GM18526 (cell line): Measurements from ENCODE around the gene ZSWIM9.
A peak's percentile ranks its signal among the peaks of the same experiment; 100 is the strongest.

Experiments
- POLR2A ChIP-seq: IDR thresholded peaks from 3 replicates; pipeline ENCODE4 v1.6.1; 2011; ENCODE audit not compliant: insufficient read length; ENCODE audit errors: extremely low read depth

The ZSWIM9 gene

GRCh38 chr19:48169939-48170803 is at the start of gene ZSWIM9, which contains the start of gene LIG1:
Gene ZSWIM9, plus strand, starts transcription at chr19:48170680. Its CDS starts 1,123 bp downstream, at chr19:48171803.
Gene LIG1, minus strand, starts transcription at chr19:48170344. Its CDS starts 4,778 bp downstream, at chr19:48165566.
- TF ChIP-seq POLR2A, result peak; percentile 47

- TF ChIP-seq POLR2A, result no peak
Measured at GRCh38 chr19:48121066-48121465, 49.4 kb upstream of the ZSWIM9 start.

GRCh38 chr19:48121909-48122371 is 48.5 kb upstream of the ZSWIM9 start:
- TF ChIP-seq POLR2A, result no peak

GRCh38 chr19:48122421-48122820 is 48.1 kb upstream of the ZSWIM9 start:
- TF ChIP-seq POLR2A, result no peak

- no peak for TF ChIP-seq POLR2A
Measured at GRCh38 chr19:48123907-48124651, 46.4 kb upstream of the ZSWIM9 start.

GRCh38 chr19:48127561-48127960 is 42.9 kb upstream of the ZSWIM9 start:
- TF ChIP-seq POLR2A, result no peak

- TF ChIP-seq POLR2A, result no peak
Measured at GRCh38 chr19:48133094-48133493, 37.4 kb upstream of the ZSWIM9 start.

- TF ChIP-seq POLR2A, result no peak
Measured at GRCh38 chr19:48135411-48135810, 35.1 kb upstream of the ZSWIM9 start.

- TF ChIP-seq POLR2A, result no peak
Measured at GRCh38 chr19:48136547-48136946, 33.9 kb upstream of the ZSWIM9 start.

- no peak for TF ChIP-seq POLR2A
Measured at GRCh38 chr19:48137411-48137810, 33.1 kb upstream of the ZSWIM9 start.

GRCh38 chr19:48139053-48139452 is 31.4 kb upstream of the ZSWIM9 start:
- TF ChIP-seq POLR2A, result no peak

GRCh38 chr19:48147597-48148175 is 22.8 kb upstream of the ZSWIM9 start:
- TF ChIP-seq POLR2A, result no peak

- no peak for TF ChIP-seq POLR2A
Measured at GRCh38 chr19:48148576-48148975, 21.9 kb upstream of the ZSWIM9 start.

GRCh38 chr19:48149430-48149829 is 21.1 kb upstream of the ZSWIM9 start:
- TF ChIP-seq POLR2A, result no peak

- no peak for TF ChIP-seq POLR2A
Measured at GRCh38 chr19:48152551-48152950, 17.9 kb upstream of the ZSWIM9 start.

- no peak for TF ChIP-seq POLR2A
Measured at GRCh38 chr19:48154003-48154402, 16.5 kb upstream of the ZSWIM9 start.

GRCh38 chr19:48158210-48158790 is 12.2 kb upstream of the ZSWIM9 start:
- no peak for TF ChIP-seq POLR2A
